RWPE2 (cell line): ENCODE data around the gene MAPKAPK5.
A peak's percentile ranks its signal among the peaks of the same experiment; 100 is the strongest.

Experiments used
- ATAC-seq: fragments of 200-7000 bp; cut with Tn5 transposase; 3 replicates; pipeline ENCODE4 v1.9.1; 2021; ENCODE audit warnings: low read depth
- DNase-seq: peaks from one replicate; pipeline ENCODE4 v3.0.0-alpha.2; 2020; ENCODE audit warnings: low spot score
- H3K27ac ChIP-seq: fragments of 450-650 bp; 2 replicates; pipeline ENCODE4 v1.5.1; 2017; ENCODE audit warnings: mild to moderate bottlenecking; ENCODE audit not compliant: poor library complexity, severe bottlenecking
- H3K27me3 ChIP-seq: fragments of 250-450 bp; sonication (Bioruptor Pico); 2 replicates; pipeline ENCODE4 v1.5.1; 2021; ENCODE audit warnings: mild to moderate bottlenecking, moderate library complexity; ENCODE audit not compliant: insufficient read depth, poor library complexity, severe bottlenecking
- H3K36me3 ChIP-seq: fragments of 250-450 bp; sonication (Bioruptor Pico); 2 replicates; pipeline ENCODE4 v1.5.1; 2020; ENCODE audit warnings: low read depth, mild to moderate bottlenecking, moderate library complexity
- H3K4me1 ChIP-seq: fragments of 250-450 bp; sonication (Bioruptor Pico); 2 replicates; pipeline ENCODE4 v1.5.1; 2021; ENCODE audit warnings: mild to moderate bottlenecking, moderate library complexity; ENCODE audit not compliant: insufficient read depth, poor library complexity, severe bottlenecking
- H3K4me3 ChIP-seq: fragments of 250-450 bp; sonication (Bioruptor Pico); 2 replicates; pipeline ENCODE4 v1.5.1; 2021; ENCODE audit warnings: mild to moderate bottlenecking, moderate library complexity; ENCODE audit not compliant: severe bottlenecking
- H3K9me3 ChIP-seq: fragments of 250-450 bp; sonication (Bioruptor Pico); 2 replicates; pipeline ENCODE4 v1.5.1; 2021; ENCODE audit warnings: mild to moderate bottlenecking, moderate library complexity; ENCODE audit not compliant: severe bottlenecking
- TF ChIP-seq, protein P1 (sequence below): fragments of 450-650 bp; IDR thresholded peaks from one replicate; pipeline ENCODE4 v1.5.1; 2017; ENCODE audit warnings: mild to moderate bottlenecking, moderate library complexity; ENCODE audit not compliant: poor library complexity, severe bottlenecking

The MAPKAPK5 gene, protein sequence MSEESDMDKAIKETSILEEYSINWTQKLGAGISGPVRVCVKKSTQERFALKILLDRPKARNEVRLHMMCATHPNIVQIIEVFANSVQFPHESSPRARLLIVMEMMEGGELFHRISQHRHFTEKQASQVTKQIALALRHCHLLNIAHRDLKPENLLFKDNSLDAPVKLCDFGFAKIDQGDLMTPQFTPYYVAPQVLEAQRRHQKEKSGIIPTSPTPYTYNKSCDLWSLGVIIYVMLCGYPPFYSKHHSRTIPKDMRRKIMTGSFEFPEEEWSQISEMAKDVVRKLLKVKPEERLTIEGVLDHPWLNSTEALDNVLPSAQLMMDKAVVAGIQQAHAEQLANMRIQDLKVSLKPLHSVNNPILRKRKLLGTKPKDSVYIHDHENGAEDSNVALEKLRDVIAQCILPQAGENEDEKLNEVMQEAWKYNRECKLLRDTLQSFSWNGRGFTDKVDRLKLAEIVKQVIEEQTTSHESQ

DNA sequence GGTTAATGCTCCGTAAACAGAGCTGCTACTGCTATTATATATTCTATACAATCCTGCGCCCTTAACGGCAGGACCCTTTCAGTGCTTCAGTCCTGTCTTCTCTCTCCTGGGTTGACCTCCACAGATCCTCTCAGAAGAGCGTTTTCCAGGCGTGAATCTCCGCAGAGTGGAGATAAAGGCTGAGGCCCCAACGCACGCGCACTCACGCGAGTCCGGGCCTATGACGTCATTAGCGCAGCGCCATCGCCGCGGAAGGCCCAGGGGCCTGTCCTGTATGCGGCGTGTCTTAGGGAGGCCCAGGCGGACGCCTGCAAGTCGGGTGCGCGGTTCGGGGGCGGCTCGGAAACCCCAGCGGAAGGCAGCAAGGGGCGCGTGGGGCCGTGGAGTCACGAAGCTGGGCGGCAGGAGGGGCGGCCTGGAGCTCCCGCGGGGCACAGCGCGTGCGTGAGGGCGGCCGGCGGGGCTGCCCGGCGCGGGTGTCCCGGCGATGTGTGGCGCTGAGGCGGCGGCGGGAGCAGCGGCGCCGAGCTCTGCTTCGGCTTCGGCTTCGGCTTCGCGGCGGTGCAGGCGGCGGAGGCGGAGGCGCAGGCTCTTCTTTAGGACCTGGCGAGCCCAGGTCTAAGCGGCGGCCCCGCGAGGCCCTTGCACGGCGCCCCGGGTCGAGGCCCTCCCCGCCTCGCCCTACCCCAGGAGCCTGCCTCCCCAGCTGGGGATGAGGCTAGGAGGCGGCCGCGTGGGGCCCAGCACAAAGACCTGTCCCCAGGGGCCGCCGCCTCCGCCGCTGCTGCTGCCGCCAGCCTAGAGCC is at the start of gene MAPKAPK5:
TSS of gene MAPKAPK5 (plus strand) at position 479 of the 806 bp plus-strand sequence. CDS start 506 bp downstream, outside the sequence.
- Histone ChIP-seq H3K4me3 (peak within 1 kb of the TSS; percentile 80), H3K4me1 (peaks cover 8% of the 10 kb centered on the region), H3K27me3 (no peaks in the 10 kb centered on the region), H3K27ac (peak within 1 kb of the TSS; percentile 65), H3K36me3 (peaks cover 27% of the 10 kb centered on the region), H3K9me3 (no peaks in the 10 kb centered on the region)
- ATAC-seq (peak; percentile 82), DNase-seq (peak; percentile 87)
- TF ChIP-seq, protein P1, sequence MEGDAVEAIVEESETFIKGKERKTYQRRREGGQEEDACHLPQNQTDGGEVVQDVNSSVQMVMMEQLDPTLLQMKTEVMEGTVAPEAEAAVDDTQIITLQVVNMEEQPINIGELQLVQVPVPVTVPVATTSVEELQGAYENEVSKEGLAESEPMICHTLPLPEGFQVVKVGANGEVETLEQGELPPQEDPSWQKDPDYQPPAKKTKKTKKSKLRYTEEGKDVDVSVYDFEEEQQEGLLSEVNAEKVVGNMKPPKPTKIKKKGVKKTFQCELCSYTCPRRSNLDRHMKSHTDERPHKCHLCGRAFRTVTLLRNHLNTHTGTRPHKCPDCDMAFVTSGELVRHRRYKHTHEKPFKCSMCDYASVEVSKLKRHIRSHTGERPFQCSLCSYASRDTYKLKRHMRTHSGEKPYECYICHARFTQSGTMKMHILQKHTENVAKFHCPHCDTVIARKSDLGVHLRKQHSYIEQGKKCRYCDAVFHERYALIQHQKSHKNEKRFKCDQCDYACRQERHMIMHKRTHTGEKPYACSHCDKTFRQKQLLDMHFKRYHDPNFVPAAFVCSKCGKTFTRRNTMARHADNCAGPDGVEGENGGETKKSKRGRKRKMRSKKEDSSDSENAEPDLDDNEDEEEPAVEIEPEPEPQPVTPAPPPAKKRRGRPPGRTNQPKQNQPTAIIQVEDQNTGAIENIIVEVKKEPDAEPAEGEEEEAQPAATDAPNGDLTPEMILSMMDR: no peak

DNA sequence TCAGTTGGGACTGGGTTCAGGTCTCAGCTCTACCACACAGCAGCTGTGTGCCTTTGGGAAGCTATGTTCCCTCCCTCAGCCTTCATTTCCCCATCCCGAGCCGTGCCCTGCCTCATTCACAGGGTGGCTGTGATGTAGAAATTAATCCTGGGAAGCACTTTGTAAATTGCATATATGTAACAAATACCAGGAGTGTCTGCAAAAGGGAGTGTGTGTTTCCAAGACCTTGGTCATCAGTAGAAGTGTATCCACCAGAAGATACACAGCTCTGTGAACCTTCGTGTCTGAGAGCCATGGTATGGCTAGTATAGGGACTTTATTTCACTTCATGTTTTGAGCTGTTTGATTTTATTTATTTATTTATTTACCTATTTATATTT is 49.2 kb upstream of the MAPKAPK5 start:
- H3K36me3 ChIP-seq: peaks cover 25% of the 10 kb centered on the region
- ATAC-seq: no peak
- TF ChIP-seq, protein P1: no peak
- no peaks in the 10 kb centered on the region for H3K27me3 ChIP-seq
- no peaks in the 10 kb centered on the region for H3K4me1 ChIP-seq
- no peak overlapping the region for H3K4me3 ChIP-seq
- H3K27ac ChIP-seq: no peak overlapping the region
- no peaks in the 10 kb centered on the region for H3K9me3 ChIP-seq
- no peak for DNase-seq

DNA sequence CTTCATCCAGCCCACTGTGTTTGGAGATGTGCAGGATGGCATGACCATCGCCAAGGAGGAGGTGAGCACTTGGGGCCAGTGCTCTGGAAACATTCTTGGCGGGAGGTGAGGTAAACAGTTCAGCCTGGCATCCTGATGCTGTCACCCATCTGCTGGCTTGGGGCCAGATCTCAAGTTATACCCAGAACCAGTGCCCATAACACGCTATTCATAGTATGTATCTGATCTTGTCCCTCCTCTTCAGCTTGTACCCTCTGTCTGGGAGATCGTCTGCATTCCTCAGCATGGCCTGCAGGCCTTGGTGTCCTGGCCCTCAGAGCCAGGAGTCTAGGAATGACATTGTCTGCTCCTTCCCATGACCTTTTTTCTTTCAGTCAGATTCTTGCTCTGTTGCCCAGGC is 43.8 kb upstream of the MAPKAPK5 start:
- H3K4me1 ChIP-seq: no peaks in the 10 kb centered on the region
- H3K4me3 ChIP-seq: no peak overlapping the region
- TF ChIP-seq, protein P1: no peak
- no peak for ATAC-seq
- peaks cover 26% of the 10 kb centered on the region for H3K36me3 ChIP-seq
- H3K27ac ChIP-seq: no peak overlapping the region
- no peaks in the 10 kb centered on the region for H3K9me3 ChIP-seq
- no peaks in the 10 kb centered on the region for H3K27me3 ChIP-seq
- DNase-seq: no peak

DNA sequence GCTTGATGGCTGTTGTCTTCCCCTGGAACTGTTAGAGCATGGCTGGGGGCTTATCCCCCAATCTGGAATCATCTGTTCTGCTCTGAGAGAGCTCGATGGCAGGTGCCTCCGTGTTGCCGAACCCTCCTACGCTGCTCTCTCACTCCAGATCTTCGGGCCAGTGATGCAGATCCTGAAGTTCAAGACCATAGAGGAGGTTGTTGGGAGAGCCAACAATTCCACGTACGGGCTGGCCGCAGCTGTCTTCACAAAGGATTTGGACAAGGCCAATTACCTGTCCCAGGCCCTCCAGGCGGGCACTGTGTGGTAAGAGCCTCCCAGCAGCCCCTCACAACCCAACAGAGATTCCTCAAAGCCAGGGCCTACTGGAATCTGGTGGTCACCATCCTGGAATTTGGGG is 42.3 kb upstream of the MAPKAPK5 start:
- DNase-seq (no peak), ATAC-seq (no peak)
- Histone ChIP-seq H3K27me3 (no peaks in the 10 kb centered on the region), H3K9me3 (no peaks in the 10 kb centered on the region), H3K36me3 (peaks cover 19% of the 10 kb centered on the region), H3K27ac (no peak overlapping the region), H3K4me3 (no peak overlapping the region), H3K4me1 (no peaks in the 10 kb centered on the region)
- TF ChIP-seq, protein P1: no peak
